Measurements from ENCODE around the gene OSBPL6.
"Not testable (repeated sequence)": the region's sequence is repeated elsewhere in the genome, so short reads cannot be mapped to it uniquely, and the experiment has no call there.

Gene OSBPL6

DNA sequence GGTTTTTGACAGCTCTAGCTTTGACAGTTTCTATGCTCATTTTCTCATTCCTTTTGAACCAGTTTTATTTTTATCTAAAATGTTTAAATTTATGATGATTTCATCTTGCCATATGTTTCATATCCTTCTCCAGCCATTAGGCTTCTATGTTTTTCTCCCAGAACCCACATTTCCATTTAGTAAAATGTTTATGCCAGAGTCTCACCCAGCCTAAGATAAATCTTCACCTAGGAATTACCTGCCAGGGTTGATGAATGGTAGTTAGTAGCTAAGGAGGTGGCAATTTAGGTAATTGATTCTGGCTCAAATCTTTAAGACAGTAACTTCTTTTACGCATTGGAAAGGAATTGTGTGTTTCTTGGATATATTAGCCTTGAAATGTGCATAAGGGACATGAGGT lies 173.0 kb downstream of the OSBPL6 start:
- no peak for DNase-seq

DNA sequence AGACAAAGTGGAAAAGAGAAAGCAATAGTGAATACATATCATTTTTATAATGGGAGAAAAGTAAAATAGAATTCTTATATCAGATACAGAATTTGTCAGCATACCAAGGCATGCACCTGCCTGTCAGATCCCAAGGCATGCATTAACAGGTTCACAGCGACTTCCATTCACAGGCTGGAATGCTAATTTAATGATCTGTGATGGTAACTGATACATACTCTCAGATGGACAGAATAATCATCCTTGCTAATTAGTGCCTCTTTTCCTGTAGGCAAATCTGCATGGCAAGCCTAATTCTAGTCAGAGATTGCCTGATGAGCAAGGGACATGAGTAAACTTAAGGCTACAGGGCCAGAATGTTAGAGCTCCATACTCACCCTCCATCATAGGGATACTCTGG lies 180.6 kb downstream of the OSBPL6 start:
- DNase-seq, result no peak

DNA sequence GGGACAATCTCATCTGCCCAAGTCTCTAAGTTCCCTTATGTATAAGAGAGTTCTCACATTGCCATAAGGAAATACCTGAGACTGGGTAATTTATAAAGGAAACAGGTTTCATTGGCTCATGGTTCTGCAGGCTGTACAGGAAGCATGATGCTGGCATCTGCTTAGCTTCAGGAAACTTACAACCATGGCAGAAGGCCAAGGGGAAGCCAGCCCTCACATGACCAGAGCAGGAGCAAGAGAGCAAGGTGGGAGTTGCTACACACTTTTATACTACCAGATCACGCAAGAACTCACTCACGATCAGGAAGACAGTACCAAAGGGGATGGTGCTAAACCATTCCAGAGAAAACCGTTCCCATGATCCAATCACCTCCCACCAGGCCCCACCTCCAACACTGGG lies 182.7 kb downstream of the OSBPL6 start:
- DNase-seq, result no peak

DNA sequence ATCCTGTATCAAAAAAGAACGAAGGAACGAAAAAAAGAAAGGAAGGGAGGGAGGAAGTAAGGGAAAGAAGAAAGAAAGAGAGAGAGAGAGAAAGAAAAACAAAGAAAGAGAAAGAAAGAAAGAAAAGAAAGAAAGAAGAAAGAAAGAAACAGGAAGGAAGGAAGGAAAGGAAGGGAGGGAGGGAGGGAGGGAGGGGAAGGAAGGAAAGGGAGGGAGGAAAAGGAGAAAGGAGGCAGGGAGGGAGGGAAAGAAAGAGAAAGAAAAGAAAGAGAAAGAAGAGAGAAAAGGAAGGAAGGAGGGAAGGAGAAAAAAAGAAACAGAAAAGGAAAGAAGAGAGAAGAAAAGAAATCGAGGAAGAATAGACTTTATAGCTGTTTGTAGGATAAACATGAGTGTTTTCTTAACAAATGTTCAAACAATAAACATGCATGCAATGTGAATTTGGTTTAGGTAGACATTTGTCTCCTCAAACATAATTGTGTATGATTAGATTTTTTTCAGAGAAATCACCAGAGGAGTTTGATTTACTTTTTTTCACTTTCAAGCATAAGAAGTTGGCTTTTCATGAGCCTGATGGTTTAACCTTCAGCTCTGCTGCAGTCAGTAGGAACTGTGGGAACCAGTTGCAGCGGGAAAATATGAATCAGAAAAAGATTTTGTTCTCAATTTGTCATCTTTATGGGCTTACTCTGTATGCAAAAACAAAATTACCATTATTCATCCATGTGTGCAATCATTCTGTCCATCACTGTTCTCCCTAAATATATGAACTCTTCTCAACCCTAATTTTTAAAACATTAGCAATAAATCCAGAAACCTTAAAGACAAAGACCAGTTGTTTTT lies 185.1 kb downstream of the OSBPL6 start:
- DNase-seq, result no peak

DNA sequence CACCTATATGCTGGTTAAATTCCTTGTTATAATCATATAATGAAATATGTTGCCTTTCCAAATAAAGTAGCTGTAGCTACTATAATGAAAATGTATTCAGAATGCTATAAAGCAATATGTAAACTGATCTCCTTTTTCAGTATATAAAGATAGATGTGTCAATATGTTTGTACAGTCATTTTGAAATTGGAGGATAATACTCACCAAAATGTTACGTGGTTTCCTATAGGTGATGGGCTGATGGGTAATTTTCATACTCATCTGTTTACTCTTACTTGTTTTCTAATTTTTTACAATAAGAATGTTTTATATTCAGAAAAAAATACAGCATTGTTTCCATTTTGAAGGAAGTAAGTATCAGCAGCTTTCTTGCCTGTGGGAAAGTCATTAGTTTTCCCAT lies 186.5 kb downstream of the OSBPL6 start:
- no peak for DNase-seq

DNA sequence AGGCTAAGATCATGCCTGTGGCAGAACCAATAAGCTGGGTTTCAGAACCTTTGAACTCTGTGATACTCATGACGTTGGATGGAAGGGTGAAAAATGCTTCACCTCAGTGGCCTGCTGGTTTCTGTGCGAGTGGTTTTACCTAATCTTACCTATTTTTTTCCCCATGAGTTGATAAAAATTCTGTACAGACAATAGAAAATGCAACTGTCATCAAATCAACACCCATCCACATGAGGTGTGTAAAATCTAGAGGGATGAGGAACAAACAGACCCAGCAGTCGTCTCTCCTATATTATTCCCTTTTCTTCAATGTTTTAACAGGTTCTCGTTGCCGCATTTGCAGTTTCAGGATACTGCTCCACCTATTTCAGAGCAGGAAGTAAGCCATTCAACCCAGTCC lies 189.4 kb downstream of the OSBPL6 start:
- no peak for DNase-seq

DNA sequence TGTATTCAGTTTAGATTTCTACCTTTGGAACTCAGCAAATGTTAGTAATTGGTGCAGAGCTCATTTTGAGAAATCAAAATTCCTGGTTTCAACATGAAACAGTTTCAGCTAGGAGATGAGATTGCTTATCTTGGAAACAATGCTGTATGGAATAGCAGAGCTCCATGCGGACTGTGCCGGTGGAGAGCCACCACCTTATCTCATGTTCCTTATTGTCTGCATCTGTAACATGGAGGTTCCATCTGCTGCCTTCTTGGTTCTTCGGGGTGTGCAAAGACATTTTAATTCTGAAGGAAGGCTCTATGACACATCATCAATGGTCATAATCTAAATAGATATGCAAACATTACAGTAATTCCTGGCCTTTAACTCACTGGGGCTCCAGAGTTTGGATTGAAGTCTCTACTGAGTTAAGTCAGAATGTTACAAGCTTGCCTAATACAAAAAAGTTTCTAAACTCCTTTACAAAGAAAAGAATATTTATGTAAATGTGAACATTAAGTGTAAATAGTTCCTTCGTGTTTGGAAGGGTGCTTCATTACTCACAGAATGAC lies 191.4 kb downstream of the OSBPL6 start:
- no peak for DNase-seq

DNA sequence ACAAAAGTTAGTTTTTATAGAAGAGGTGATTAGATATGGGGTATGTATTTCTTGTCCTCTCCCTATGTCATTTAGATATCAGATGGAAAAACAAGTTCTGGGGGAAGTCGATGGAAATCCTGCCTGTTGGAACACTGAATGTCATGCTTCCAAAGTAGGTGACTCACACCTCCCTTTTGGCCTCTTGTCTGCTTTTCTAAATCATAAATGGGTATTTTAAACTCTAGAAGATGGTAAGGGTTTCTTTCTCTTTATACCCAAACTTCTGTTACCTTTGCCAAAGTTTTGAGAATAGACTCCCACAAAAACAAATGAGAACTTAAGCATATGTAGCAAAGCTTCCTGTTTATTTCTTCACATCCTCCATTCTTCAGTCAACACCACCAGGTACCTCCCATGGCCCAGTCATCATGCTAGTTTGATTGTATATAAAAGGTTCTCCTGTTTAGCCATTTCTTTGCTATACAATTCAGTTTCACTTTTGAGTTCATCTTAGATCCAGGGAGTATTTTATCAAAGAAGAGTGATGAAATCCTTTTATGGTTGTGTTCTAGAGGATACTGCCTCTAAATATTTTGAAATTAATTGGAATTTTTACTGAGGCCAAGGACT lies 192.8 kb downstream of the OSBPL6 start:
- no peak for DNase-seq

DNA sequence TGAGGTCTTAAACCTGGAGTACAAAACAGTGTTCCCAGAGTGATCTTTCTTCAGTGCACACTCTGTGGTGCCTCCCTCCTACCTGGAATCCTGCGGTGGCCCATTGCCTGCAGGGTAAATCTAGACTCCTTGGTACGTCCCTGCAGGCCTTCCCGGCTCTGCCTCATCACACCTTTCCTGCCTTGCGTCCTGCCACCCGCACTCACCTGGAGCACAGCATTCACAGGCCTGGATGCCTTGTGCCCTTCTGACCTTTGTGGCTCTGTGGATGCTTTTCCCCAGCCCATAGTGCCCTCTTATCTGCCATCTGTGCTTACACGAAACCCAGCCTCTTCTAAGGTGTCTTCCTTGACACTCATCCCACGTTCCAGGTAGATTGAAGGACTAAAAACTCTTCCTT lies 194.0 kb downstream of the OSBPL6 start:
- DNase-seq, result no peak

DNA sequence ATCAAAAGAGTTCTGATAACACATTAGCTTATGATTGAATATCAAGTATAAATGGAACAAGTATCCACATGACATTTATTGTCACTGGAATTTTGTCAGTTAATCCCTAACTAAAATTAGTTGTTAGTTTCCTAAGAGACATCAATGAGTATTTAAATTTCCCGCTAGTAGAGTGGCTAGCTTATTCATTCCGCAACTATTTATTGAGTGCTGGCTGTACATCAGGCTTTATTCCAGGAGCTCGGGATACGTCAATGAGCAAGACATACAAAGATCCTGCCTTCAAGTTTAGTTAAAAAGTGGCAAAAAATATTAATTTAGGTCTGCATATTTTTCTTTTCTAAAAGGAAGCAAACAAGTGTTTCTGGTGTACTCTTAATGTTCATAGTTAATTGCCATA lies 197.4 kb downstream of the OSBPL6 start:
- DNase-seq, result no peak

DNA sequence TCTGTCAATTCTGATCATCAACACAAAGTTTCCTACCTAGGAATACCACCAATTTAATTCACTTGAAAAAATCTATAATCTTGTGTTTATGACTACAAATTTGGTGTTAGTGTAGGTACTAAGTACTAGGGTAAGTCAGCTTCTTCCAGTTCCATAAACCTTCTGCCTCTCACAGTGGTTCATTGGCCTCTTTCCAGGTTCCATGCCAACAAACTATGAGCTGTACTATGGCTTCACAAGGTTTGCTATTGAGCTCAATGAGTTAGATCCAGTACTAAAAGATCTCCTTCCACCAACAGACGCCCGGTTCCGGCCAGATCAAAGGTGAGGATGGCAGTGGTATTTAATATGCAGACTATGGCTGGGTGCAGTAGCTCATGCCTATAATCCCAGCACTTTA lies 197.9 kb downstream of the OSBPL6 start:
- DNase-seq, result no peak

DNA sequence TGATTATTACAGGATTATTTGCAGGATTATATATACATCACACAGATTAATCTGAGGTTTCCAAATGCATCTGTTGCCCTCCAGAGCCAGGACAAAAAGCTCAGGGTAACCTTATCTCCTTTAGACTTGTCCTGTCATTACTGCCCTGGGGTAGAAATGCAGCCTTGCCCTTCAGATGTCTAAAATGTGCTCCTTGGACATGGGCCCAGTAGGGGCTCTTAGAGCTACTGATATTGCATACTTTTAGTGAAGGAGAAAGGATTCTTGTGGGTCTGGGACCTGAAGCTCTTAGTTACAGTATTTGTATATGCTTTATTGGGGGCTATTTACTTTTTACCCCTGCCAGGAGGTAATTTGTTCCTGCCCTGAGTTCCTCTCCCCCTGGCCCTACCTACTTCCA lies 200.5 kb downstream of the OSBPL6 start:
- no peak for DNase-seq

DNA sequence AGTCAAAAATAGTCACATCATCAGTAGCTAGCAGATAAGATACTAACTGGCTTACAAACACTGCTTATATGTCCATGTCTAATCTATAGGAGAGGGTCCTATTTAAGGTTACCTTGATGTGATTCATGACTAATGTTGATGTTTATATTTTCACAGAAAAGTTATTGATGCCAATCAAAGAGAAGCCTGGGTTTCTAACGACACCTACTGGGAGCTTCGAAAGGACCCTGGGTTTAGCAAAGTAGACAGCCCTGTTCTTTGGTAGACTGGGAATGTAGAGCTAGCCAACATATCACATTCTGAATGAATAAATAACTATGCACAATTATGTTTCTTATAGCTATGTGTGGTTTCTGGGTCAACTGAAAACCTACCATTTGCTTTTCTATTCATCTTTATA lies 201.0 kb downstream of the OSBPL6 start:
- DNase-seq, result no peak

DNA sequence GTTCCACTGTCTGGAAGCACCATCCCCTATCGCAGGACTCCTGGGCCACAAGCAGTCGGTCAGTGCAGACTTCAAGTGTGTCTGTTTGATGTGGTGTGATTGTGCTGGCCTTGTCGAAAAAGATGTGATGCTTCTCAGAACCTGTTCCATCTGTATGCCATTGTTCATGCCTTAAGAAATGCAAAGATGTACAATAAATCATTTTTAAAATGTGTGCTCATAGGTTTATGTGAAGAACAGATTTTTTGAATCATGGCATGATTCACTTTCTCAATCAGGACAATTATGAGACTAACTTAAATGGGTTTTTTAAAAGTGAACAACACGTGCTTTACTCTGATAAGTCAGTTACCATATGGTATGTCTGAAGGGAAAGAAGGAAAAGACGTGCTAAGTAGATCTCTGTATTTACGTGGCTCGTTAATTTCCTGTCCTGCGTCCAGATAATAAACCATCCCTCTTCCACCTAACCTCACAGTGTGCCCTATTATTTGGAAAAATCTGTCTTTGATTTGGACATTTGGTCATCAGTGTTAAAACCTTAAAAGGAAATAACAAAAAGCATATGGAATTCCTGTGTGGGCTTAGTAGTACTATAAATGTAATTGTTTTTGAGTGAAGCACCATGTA lies 201.7 kb downstream of the OSBPL6 start:
- no peak for DNase-seq

DNA sequence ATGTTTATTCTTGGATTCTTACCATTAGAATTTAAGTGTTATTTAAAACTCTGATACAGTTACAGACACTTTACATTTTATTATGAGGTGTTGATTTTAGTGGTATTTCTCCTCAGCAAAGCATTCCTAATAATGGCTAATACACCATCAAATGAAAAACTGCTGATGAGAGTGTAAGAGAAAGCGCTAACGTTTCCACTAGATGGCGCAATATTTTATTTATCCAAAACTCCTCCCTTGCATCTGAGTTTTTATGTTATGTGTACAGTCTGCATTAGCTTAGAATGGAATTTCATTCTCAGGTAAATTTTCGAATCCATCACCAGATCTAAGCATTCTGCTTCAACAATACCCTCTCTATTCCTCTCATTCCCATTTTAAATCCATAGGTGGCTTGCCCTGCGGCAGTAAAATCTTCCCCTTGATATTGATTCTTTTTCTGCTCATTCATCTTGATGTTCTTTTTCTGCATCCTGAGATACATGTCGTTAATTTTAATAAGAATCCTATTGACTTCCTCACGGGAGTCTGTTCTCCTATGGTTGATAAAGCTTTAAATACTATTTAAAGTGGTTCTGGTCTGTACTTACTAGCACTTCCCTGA lies 202.8 kb downstream of the OSBPL6 start:
- DNase-seq, result no peak

DNA sequence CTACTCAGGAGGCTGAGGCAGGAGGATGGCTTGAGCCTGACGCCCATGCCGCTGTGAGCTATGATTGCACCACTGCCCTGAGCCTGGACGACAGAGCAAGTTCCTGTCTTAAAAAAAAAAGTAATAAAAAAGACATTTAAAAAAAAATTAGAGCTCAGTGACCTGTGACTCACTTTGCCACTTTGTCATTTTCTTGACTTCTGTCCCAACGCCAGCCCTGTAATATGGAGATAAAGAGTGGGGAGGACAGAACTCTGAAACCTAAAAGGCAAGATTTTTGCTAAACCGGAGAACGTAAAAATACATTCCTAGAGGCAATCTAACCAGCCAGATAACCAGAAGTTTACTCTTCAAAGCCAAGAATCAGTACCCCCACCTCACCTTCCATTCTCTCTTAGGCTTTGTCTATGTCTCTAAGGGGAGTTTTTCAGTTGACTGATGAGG lies 207.7 kb downstream of the OSBPL6 start:
- no peak for DNase-seq

DNA sequence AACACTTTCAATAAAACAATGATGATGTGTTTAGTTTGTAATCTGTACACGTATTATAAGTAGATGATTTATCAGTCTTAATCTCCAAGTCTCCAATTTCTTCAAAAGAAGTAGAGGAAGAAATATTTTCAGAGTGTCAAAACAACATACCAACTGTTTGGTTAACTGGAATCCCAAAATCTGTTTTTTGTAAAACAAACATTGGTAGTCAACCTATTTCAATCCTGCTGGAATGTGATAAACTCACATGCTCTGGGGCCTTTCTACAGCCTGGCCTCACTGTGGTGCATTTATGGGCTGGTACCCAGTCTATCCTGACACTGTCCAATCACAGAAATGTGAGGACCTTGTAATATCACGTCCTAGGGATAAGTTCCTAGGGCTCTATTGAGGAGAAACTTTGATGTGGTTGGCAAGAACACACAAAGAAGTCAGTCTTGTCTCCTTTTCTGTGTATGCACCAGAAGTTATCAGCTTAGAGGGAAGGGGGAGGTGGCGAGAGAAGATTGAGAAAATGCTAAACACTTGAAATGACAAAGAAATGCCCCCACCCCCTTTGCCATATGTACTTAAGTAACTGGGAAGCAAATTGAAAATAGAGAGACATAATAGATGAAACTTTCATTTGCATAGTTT lies 209.5 kb downstream of the OSBPL6 start:
- no peak for DNase-seq

DNA sequence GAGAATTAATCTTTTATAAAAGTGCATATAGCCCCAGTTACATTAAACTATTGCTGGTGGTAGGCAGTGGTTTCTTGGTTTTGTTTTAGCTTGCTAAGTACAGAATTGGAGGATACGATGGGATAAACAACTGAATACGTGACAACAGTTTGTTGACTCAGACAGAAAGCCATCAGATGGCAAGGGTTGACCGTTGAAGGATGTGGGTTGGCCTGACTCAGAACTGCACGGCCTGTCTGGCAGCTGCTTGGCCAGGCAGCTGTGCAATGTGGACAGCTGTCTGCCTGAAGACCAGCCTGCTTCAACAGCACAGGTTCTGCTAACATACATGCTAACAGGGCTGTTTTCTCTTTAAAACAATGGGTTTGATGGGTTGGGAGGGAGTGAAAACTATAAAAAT lies 210.1 kb downstream of the OSBPL6 start:
- DNase-seq, result no peak

DNA sequence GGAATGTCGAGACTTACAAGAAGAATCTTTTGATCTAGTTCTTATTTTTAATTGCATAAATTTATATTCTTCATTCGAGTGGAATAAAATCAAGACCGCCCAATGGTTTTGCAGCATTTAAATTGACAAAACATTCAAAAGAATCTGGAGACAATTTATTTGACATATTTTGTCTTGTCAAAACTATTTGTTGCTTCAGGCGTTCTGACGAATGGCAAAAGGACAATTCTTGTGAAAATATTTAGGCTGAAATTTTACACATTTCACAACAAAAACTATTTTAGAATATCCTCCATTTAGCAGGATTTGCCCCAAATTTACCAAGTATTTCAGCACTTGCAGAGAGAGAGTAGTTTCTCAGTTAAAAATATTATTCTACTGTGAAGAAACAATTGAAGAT lies 214.9 kb downstream of the OSBPL6 start:
- DNase-seq, result no peak

DNA sequence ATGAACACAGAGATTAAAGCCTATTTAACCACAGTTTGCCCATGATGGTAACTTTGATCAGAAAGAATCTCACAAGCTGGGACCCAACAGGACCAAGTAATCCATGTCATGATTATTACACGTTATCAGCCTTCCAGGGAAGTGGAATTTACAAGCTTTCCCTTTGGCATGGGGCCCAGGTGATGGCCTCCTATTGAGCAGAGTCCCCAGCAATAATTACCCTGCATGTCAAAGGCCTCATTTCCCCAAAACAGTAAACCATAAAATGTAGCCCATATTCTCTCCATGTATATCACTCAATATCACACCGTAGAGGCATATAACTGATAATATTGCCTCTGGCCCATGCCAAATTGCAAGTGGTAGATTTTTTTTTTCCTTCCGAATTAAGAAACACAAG lies 217.7 kb downstream of the OSBPL6 start:
- DNase-seq, result no peak

DNA sequence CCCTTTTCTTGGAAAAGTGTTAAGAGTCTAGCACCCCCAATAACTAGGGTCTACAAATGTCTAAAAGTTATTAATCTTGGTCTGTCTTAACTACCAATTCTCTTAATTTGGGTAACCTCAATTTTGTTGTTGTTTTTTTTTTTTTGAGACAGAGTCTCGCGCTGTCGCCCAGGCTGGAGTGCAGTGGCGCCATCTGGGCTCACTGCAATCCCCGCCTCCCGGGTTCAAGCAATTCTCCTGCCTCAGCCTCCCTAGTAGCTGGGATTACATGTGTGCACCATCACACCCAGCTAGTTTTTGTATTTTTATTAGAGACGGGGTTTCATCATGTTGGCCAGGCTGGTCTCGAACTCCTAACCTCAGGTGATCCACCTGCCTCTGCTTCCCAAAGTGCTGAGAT lies 218.1 kb downstream of the OSBPL6 start:
- not testable (repeated sequence) for DNase-seq

DNA sequence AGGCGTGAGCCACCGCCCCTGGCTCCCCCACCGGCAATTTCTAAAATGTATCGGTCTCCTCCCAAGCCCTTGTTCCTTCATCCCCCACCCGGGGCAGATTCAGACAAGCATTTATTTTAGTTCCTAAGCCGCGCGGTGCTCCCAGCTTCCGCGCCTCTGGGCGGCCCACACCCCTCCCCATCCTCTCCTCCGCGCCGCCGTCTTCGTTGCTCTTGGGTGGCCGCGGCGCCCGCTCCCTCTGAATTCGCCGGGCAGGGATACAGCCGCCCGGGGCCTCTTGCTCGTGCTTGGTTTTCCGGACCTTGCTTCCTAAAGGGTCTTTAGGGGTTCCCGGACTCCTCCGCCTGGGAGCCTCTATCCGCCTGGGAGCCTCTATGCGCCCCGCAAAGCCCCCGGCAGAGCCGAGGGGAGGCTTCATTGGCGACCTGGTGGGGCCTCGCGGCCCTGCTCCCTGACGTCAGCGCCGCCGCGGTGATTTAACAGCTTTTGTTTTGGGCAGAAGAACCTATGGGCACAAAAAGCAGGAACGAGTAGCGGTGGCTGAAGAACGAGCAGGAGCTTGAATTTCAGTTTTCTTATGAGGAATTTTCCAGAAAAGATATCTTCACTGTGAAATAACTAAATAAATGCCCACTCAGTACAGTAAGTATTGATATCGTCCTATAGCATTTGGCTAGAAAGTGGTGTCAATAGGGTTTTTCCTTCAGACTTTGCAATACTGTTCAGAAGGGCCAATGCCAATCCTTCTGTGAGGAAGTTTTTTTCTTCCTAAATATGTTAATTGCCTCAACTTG lies 219.4 kb downstream of the OSBPL6 start:
- DNase-seq, result peak; percentile 19

Measured in amniotic stem cell (primary cell).